ENCODE results near the gene MCF2L. TPM values are rescaled to one million over a fixed set of nuclear protein-coding genes. Genes with fewer than 3 reads are reported as not detected.

MCF2L gene
- total RNA-seq, 2 experiments from 2014 or later, result 1.6 to 2.8 TPM

DNA sequence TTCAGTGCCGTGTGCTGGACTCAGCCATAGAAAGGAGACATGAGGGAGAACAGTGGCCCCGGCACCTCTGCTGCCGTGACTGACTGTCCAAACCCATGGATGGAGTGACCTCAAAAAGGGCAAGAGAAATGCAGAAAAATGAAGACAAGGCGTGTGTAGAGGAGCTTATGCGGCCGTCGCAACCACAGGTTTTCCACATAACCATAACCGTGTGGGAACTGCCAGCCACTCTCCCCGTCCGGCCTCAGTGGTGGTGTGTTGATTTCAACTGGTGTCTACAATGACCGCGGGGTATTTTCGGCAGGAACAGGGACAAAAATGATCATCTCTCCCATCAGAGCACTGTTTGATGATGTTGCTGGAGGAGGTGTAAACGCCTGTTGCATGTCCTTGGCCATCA is 93.7 kb downstream of the MCF2L start:
- H3K9me3 Mint-ChIP-seq (ENCODE audit: low read depth), result no peaks in the 10 kb centered on the region
- no peaks in the 10 kb centered on the region for H3K27me3 Mint-ChIP-seq
- H3K4me3 Mint-ChIP-seq, result no peak overlapping the region
- H3K36me3 Mint-ChIP-seq, result no peaks in the 10 kb centered on the region
- no peak for ATAC-seq
- CTCF ChIA-PET, result no interaction called here
- H3K27ac Mint-ChIP-seq, result no peak overlapping the region
- H3K4me1 Mint-ChIP-seq, result no peaks in the 10 kb centered on the region
- DNase-seq, result no peak

DNA sequence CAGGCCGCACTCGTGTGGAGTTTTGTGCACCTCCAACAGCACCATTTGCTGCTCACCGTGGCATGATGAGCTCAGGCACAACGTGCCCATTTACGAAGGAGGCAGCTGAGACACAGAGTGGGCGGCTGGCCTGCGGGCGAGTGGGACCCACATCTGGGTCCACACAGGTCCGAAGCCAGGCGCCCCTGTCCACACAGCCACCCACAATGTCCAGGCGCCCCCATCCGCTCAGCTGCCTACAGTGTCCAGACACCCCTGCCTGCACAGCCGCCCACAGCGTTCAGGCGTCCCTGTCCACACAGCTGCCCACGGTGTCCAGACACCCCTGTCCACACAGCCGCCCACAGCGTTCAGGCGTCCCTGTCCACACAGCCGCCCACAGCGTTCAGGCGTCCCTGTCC is 94.1 kb downstream of the MCF2L start:
- CTCF ChIA-PET, result no interaction called here
- H3K9me3 Mint-ChIP-seq (ENCODE audit: low read depth), result no peaks in the 10 kb centered on the region

GRCh38 chr13:113064000-113064533 is 95.1 kb downstream of the MCF2L start:
- CTCF ChIA-PET, result no interaction called here
- H3K9me3 Mint-ChIP-seq (ENCODE audit: low read depth), result no peaks in the 10 kb centered on the region
- no peak overlapping the region for H3K4me3 Mint-ChIP-seq
- H3K36me3 Mint-ChIP-seq, result no peaks in the 10 kb centered on the region
- H3K4me1 Mint-ChIP-seq, result no peaks in the 10 kb centered on the region
- no peak for DNase-seq
- no peak for ATAC-seq
- no peaks in the 10 kb centered on the region for H3K27me3 Mint-ChIP-seq
- no peak overlapping the region for H3K27ac Mint-ChIP-seq

More for the DNA sequence above, 94.1 kb downstream of the MCF2L start:
- Mint-ChIP-seq H3K4me1 (no peaks in the 10 kb centered on the region), H3K36me3 (no peaks in the 10 kb centered on the region), H3K27ac (no peak overlapping the region), H3K27me3 (no peaks in the 10 kb centered on the region), H3K4me3 (no peak overlapping the region)
- DNase-seq (no peak), ATAC-seq (no peak)

DNA sequence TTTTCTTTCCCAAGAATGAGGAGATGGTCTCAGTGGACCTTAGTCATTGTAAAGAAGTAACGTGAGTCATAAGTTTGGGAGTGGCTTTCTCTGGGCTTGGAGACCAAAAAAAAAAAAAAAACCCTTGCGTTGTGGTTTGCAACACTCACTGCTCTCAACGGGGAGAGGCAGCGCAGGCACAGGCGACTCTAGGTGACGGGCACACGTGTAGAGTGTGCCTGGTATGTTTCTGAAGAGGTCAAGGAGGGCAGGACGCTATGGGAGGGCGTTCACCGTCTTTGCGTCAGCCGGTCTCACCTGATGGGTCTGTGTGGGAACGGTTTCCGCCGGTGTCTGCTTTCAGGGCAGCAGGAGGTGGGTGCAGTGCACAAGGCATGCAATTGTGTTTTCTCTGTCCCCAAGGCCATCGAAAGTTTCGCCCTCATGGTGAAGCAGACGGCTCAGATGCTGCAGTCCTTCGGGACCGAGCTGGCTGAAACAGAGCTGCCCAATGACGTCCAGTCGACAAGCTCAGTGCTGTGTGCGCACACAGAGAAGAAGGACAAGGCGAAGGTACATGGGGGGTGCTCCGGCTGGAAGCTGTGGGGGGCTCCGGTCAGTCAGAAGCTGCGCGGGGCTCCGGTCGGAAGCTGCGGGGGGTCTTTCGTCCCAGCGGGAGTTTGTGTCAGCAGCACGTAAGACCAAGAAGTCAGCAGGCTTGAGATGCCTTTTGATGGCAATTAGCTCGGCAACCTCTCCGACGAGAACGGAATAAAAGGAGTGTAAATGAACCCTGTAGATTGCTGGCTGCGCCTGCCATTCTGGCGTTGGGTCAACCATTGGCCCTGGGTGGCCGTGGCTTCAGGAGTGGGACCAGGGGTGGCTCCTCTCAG is 95.8 kb downstream of the MCF2L start:
- CTCF ChIA-PET, result no interaction called here
- H3K36me3 Mint-ChIP-seq, result no peaks in the 10 kb centered on the region
- H3K27me3 Mint-ChIP-seq, result no peaks in the 10 kb centered on the region
- no peaks in the 10 kb centered on the region for H3K9me3 Mint-ChIP-seq (ENCODE audit: low read depth)
- no peak for DNase-seq
- no peak overlapping the region for H3K27ac Mint-ChIP-seq
- no peak overlapping the region for H3K4me3 Mint-ChIP-seq
- H3K4me1 Mint-ChIP-seq, result no peaks in the 10 kb centered on the region
- no peak for ATAC-seq

DNA sequence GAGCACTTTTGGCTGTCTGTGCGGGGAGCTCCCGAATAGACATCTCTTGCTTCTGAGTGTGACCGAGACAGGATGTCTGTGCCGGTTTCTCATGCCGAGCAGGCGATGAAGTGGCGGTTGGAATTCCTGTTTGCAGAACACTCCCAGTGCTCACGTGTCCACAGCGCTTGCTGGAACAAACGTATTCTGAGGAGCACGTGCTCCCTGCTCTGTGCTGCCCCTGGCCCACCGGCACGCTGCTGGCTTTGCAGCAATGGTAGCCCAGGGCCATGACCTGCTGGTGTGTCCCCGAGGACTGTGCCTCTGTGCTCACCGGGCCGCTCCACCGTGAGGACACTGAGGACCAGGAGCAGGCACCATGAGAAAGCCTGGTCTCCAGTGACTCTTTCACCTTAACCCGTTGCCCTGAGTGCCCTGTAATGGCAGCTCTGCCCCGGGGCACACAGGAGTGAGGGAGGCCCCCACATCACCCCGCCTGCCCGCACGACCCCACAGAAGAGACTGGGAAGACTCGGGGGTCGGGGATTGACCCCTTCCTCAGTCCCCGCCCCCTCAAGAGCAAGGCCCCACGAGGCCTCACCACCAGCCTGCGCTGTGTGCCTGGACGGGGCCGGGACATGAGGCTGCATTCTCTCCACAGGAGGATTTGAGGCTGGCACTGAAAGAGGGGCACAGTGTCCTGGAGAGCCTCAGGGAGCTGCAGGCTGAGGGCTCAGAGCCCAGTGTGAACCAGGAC is 96.6 kb downstream of the MCF2L start:
- Mint-ChIP-seq H3K4me3 (no peak overlapping the region), H3K27ac (no peak overlapping the region), H3K36me3 (no peaks in the 10 kb centered on the region), H3K9me3 (ENCODE audit: low read depth) (no peaks in the 10 kb centered on the region), H3K4me1 (no peaks in the 10 kb centered on the region), H3K27me3 (no peaks in the 10 kb centered on the region)
- no peak for DNase-seq
- CTCF ChIA-PET, result no interaction called here
- no peak for ATAC-seq

- Mint-ChIP-seq H3K27ac (no peak overlapping the region), H3K9me3 (ENCODE audit: low read depth) (no peaks in the 10 kb centered on the region), H3K4me1 (no peaks in the 10 kb centered on the region), H3K36me3 (no peaks in the 10 kb centered on the region), H3K4me3 (no peak overlapping the region), H3K27me3 (no peaks in the 10 kb centered on the region)
- CTCF ChIA-PET, result no interaction called here
- ATAC-seq (no peak), DNase-seq (no peak)
Measured at GRCh38 chr13:113066142-113066455, 97.1 kb downstream of the MCF2L start.

DNA sequence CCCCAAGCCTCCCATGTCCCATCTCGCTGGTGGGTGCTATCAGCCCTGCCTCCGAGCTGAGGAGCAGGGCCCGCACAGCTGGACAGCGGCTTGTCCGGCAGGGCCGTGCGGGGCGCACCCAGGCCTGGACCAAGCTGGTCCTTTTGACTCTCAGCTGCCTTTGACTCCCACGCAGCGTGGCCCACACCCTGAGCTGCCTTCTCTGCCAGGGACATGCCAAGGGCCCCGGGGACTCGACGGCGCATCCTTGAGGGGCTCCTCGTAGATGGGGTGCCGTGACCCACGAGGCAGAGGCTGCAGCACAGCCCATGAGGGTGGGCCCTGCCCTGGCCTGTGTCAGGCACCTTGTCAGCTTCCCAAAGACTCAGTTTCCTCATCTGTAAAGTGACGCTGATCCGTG is 97.7 kb downstream of the MCF2L start:
- Mint-ChIP-seq H3K36me3 (no peaks in the 10 kb centered on the region), H3K4me3 (no peak overlapping the region), H3K27ac (no peak overlapping the region), H3K9me3 (ENCODE audit: low read depth) (no peaks in the 10 kb centered on the region), H3K27me3 (no peaks in the 10 kb centered on the region), H3K4me1 (no peaks in the 10 kb centered on the region)
- ATAC-seq (no peak), DNase-seq (no peak)
- CTCF ChIA-PET, result no interaction called here

- H3K27me3 Mint-ChIP-seq, result no peaks in the 10 kb centered on the region
- no peaks in the 10 kb centered on the region for H3K9me3 Mint-ChIP-seq (ENCODE audit: low read depth)
- no peak overlapping the region for H3K4me3 Mint-ChIP-seq
- H3K36me3 Mint-ChIP-seq, result no peaks in the 10 kb centered on the region
- no peaks in the 10 kb centered on the region for H3K4me1 Mint-ChIP-seq
- ATAC-seq (no peak), DNase-seq (no peak)
- H3K27ac Mint-ChIP-seq, result no peak overlapping the region
- CTCF ChIA-PET, result interaction anchor here (1.3 kb wide), 1 partner anchor 127 kb away, joined by 3 read pairs; no protein-coding TSS in a partner anchor
Measured at GRCh38 chr13:113069861-113070805, 101.1 kb downstream of the MCF2L start.

- no peak for ATAC-seq
- no peaks in the 10 kb centered on the region for H3K36me3 Mint-ChIP-seq
- H3K4me3 Mint-ChIP-seq, result no peak overlapping the region
- H3K9me3 Mint-ChIP-seq (ENCODE audit: low read depth), result no peaks in the 10 kb centered on the region
- CTCF ChIA-PET, result interaction anchor here (1.3 kb wide), 1 partner anchor 128 kb away, joined by 3 read pairs; no protein-coding TSS in a partner anchor
- H3K27me3 Mint-ChIP-seq, result no peaks in the 10 kb centered on the region
- H3K27ac Mint-ChIP-seq, result no peak overlapping the region
- no peak for DNase-seq
- no peaks in the 10 kb centered on the region for H3K4me1 Mint-ChIP-seq
Measured at GRCh38 chr13:113070855-113071254, 101.8 kb downstream of the MCF2L start.

DNA sequence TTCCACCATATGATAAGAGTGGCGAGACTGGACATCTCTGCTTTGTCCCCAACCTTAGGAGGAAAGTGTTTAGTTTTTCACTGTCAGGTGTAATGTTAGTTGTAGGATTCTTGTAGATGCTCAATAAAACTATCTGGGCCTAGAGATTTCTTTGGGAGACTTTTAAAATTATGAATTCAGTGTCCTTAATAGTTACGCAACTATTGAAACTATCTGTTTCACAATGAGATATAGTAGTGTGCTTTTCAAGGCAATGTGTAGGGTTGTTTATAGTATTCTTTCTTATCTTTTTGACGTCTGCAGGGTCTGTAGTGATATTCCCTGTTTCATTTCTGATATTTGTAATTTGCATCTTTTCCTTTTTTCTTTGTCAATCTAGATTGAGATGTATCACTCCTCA is 103.4 kb downstream of the MCF2L start:
- Mint-ChIP-seq H3K4me3 (no peak overlapping the region), H3K27ac (no peak overlapping the region), H3K27me3 (no peaks in the 10 kb centered on the region), H3K4me1 (no peaks in the 10 kb centered on the region), H3K9me3 (ENCODE audit: low read depth) (no peaks in the 10 kb centered on the region), H3K36me3 (no peaks in the 10 kb centered on the region)
- no peak for DNase-seq
- CTCF ChIA-PET, result no interaction called here
- ATAC-seq, result no peak

- H3K4me3 Mint-ChIP-seq, result no peak overlapping the region
- ATAC-seq (no peak), DNase-seq (no peak)
- no peak overlapping the region for H3K27ac Mint-ChIP-seq
- no peaks in the 10 kb centered on the region for H3K27me3 Mint-ChIP-seq
- no peaks in the 10 kb centered on the region for H3K9me3 Mint-ChIP-seq (ENCODE audit: low read depth)
- no peaks in the 10 kb centered on the region for H3K4me1 Mint-ChIP-seq
- CTCF ChIA-PET, result no interaction called here
- no peaks in the 10 kb centered on the region for H3K36me3 Mint-ChIP-seq
Measured at GRCh38 chr13:113073942-113074341, 104.9 kb downstream of the MCF2L start.

- H3K4me1 Mint-ChIP-seq, result no peaks in the 10 kb centered on the region
- H3K4me3 Mint-ChIP-seq, result no peak overlapping the region
- no peaks in the 10 kb centered on the region for H3K27me3 Mint-ChIP-seq
- H3K36me3 Mint-ChIP-seq, result no peaks in the 10 kb centered on the region
- H3K27ac Mint-ChIP-seq, result no peak overlapping the region
- ATAC-seq (no peak), DNase-seq (no peak)
- CTCF ChIA-PET, result no interaction called here
- no peaks in the 10 kb centered on the region for H3K9me3 Mint-ChIP-seq (ENCODE audit: low read depth)
Measured at GRCh38 chr13:113074401-113074800, 105.4 kb downstream of the MCF2L start.

- CTCF ChIA-PET, result no interaction called here
- Mint-ChIP-seq H3K27ac (no peak overlapping the region), H3K4me1 (no peaks in the 10 kb centered on the region), H3K9me3 (ENCODE audit: low read depth) (no peaks in the 10 kb centered on the region), H3K27me3 (no peaks in the 10 kb centered on the region), H3K4me3 (no peak overlapping the region), H3K36me3 (no peaks in the 10 kb centered on the region)
- ATAC-seq, result no peak
- no peak for DNase-seq
Measured at GRCh38 chr13:113074876-113075275, 105.9 kb downstream of the MCF2L start.
